Activated CD8-positive, alpha-beta memory T cell treated with anti-CD3 and anti-CD28 coated beads for 36 hours (primary cell): ENCODE results near the gene MIPEP. TPM values are rescaled to one million over a fixed set of nuclear protein-coding genes. Genes with fewer than 3 reads are reported as not detected.

Experiments used
- CTCF ChIA-PET: fragments of 350-600 bp; sonication (Branson Sonifier 250); formaldehyde crosslinking; loops from one replicate; lab custom pipeline; 2021; ENCODE audit warnings: antibody characterized with exemption; lab: Charles Lee
- POLR2A ChIA-PET: fragments of 350-600 bp; sonication (Branson Sonifier 250); formaldehyde crosslinking; loops from one replicate; lab custom pipeline; 2021; ENCODE audit warnings: antibody characterized with exemption; lab: Charles Lee
- total RNA-seq, 2 experiments: library from RNA; stranded (reverse); gene quantifications; one replicate each; pipeline ENCODE4 v1.2.3, GENCODE V29; 2021

The MIPEP gene
- total RNA-seq, 2 experiments from 2014 or later, result 19.8 to 20.7 TPM

DNA sequence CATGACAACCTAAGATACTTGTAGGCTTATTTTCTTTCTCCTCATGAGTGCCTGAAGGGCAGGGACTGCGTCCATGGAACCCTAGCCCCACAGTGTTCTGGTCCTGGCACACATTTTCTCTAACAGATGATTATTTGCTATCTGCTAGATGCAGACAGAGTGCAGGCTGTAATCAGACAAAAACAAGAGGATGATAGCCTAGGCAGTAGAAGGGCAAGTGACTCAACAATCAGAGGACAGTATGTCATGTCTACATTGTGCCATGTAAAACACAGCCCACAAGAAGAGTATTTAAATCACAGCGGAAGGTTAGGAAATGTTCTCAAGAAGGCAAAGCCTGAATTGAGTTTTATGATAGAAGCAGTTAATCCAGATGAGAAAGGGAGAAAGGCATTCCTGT lies 29.3 kb downstream of the MIPEP start:
- POLR2A ChIA-PET, result no interaction called here
- CTCF ChIA-PET, result no interaction called here

DNA sequence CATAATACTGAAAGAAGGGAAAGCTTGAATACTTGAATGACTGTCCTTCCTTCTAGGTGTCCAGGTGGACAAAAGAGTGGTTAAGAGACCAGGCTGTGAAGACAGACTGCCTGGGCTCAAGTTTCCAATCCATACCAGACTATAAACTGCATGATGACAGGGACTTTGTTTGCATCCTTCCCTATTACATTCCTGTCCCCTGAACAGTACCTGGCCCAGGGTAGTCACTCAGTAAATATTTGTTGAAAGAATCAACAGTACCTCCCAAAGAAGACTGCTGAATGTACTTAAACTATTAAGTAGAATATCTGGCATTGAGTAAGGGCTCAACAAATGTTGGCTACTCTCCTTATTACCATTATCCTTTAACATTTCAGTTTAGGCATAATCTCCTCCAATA lies 29.7 kb downstream of the MIPEP start:
- CTCF ChIA-PET, result no interaction called here
- POLR2A ChIA-PET, result no interaction called here

DNA sequence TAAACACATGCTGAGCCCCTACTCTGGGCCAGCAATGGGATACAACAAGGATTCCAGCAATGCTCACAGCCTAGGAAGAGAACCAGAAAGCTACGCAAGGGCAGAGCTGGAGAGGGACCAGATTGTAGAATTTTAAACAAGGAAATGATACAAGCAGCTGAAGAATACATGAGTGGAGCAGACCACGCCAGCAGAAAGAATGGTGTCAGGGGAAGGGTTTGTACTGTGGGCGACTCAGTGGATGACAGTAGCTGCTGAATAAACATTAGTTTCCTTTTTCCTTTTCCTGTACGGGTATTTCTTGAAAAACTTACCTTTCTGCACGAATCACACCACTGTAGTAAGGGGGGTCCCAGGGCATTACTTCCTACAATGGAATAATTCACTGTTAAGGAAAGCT lies 30.7 kb downstream of the MIPEP start:
- ChIA-PET CTCF (no interaction called here), POLR2A (no interaction called here)

DNA sequence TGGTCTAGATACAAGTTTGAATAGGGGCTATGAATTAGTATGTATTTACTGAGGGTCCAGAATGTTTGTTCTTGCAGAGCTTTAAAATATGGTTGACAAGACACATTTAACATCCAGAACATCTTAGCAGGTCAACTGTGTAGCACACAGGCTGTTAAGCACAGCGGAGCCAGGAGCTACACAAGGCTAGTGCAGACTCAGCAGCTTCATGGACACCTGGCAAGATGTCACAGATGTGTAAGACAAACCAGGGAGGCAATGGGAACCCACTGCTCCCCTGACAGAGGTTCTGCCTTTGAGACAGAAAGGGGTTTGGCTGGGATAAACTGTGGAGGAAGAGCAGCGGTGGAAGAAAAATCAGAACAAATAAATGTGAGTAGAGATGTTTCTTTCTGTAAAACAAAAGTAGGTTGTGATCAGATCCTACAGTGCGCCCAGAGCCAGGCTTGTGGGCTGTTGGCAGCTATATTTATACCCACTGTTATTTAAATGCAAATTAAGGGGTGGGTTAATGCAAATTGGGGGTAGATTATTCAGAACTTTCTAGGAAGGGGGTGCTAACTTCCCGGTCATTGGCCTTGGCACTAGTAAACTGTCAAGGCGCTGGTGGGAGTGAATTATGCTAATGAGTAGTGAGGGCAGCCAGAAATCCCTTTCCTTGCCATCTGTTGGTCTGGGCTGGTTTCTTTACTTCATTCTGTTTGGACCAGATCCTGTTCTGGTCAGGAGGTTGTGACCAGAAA lies 33.0 kb downstream of the MIPEP start:
- CTCF ChIA-PET, result no interaction called here

DNA sequence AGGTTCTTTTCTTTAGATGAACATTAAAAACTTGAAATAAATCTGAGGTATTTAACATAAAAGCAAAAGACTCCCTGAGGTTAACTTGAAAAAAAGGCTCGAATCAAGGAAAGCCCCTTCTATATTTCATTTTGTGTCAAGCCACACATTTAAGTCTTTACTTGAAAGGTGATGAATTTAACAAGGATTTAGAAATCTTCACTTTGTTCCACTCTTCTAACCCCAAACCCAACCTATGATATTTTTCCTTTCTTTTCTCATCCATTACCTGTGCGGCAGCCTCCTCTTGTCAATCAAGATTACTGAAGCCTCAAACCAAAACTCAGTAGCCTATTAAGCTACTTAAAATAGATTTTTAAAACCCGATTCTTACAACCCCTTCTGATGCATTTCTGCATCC lies 33.8 kb downstream of the MIPEP start:
- POLR2A ChIA-PET, result no interaction called here
- CTCF ChIA-PET, result no interaction called here

More for the DNA sequence above, 33.0 kb downstream of the MIPEP start:
- POLR2A ChIA-PET, result no interaction called here

DNA sequence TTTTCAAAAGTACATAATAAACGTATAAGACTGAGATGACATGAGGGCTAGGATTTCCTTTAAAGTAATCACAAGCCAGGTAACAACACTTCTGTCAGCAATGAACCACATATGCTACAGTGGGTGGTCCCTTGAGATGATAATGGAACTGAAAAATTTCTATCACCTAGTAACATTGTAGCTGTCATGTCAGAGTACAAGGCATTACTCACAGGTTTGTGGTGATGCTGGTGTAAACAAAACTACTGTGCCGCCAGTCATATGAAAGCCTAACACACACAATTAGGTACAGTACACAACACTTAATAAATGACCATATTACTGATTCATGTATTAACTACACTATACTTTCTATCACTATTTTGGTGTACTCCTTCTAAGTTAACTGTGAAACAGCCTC lies 36.8 kb downstream of the MIPEP start:
- POLR2A ChIA-PET, result no interaction called here
- CTCF ChIA-PET, result no interaction called here

DNA sequence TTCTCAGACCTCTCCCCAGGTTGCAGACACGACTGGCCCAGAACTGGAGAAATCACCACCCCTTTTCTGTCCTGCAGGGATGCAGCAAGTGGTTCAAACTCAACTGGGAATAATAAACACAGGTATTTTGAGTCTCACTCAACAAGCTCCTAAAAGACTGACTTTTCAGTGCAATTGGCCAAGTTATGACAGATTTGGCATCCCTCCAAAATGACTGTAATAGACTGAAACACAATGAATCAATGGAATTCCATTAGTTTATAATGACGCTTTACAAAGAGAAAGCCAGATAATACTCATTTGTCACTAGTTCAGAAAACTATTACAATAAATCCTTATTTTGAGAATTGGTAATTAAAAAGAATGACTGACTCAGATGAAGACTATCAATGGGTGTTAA lies 38.1 kb downstream of the MIPEP start:
- ChIA-PET CTCF (no interaction called here), POLR2A (no interaction called here)

DNA sequence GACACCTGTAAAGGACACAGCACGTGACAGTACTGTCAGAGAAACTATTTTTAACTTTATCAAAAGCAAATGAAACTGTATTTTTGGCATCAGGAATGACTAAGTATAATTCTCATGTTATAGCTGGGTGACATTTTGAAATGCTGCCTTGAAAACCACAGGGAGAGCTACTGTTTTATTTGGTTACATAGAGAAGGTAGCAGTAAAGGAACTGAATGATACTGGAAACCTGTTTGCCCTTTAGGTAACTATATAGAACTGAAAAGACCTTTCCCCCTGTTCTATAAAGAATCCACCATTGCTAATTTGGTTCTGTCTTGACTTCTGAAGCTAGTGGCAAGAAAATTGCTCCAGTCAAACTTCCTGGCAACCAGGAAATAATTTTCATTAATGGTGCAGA lies 39.1 kb downstream of the MIPEP start:
- CTCF ChIA-PET, result no interaction called here
- POLR2A ChIA-PET, result no interaction called here

DNA sequence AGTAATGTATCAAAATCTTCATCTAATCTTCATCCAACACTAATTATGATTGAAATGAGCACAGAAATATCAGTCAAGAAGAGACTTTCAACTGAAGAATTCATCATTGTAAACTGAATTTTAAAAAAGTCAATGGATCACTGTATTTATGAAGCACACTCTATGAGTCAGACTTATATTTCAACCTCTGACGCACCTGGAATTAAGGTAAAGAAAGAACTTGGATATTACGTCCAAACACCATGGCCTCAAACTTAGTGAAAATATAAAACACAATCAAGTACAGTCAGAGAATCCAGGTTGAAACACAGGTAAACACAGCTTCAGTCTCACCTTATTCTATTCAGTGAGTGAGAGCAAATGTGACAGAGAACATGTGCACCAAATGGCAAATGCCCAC lies 39.5 kb downstream of the MIPEP start:
- CTCF ChIA-PET, result no interaction called here
- POLR2A ChIA-PET, result no interaction called here

DNA sequence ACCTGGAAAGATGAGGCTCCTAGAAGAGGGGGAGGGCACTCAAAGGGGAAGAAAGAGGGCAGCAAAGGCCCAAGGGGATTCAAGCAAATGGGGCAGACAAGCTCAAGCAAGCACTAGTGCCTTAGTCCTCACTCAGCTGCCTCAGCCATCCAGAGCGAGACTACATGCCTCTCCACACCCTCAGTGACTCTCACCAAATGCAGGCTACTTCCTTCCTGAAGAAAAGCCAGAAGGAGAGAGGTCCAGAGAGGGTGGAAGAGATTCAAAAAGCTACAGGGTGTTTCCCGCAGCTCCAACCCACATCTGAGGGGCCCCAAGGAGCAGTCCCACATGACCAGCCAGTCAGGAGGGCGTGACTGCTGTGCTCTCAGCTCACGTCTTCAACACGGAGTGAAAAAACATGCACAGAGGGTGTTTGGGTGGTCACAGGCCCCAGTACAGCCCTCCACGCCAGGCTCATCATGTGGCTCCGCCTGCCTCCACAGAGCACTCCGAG lies 40.5 kb downstream of the MIPEP start:
- POLR2A ChIA-PET, result no interaction called here
- CTCF ChIA-PET, result no interaction called here

DNA sequence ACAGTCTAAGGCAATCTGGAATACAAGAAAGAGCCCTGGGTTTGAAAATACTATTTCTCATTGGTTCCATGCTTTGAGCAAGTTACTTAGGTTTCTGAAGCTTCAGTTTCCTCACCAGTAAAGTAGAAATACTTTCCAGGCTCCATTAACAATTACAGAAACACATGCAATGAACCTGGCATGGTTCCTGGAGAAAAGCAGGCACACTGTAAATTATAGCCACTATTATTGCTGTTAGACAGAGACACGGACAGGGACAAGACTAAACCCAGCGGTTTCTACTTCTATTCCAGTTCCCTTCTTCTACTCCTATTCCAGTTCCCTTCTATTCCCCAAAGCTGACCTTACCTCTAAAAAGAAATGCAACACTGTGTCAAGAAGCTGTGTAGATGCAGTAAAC lies 41.2 kb downstream of the MIPEP start:
- ChIA-PET POLR2A (no interaction called here), CTCF (no interaction called here)

DNA sequence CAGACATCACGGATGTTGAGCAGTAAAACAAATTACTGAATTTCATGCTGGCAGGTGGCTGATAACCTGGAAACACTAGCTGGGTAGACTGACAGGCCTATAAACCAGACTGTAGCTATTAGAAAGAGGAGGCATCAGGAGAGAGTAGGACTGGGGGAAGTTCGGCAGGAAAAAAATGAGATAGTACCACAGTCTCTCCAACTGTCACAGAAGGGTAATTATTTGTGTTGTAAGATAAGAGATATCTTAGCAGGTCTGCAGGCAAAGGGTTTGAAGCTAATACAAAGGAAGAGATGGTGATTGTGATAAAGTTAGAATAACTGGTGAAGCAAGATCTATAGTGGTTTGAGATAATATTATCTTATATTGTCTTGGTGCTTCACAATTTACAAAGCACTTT lies 41.7 kb downstream of the MIPEP start:
- ChIA-PET CTCF (no interaction called here), POLR2A (no interaction called here)

DNA sequence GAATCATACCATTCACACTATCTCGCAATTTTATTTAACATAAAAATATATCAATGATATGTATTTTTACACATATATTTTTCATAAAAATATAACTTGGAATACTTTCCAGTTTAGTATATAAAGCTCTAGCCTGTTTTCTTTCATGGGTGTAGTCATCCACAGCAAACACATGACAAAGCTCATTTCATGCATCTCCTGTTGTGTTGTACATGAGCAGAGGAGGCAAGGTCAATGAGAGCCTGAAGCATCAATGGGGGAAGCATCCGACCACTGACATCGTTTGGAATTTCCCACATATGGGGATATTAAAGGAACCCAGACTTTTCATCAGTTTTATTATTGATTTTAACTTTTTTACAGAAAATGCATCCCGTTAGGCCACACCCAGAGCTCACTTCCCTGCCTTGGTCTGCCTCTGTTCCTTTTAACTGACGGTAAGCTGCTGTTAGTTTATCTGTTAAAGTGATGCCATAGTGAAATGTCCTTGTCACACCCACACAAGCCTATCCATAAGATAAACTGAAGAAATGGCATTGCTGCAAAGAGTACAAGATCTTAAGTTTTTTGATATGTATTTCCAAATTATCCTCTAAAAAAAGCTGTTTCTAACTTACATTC lies 44.0 kb downstream of the MIPEP start:
- CTCF ChIA-PET, result no interaction called here
- POLR2A ChIA-PET, result no interaction called here

DNA sequence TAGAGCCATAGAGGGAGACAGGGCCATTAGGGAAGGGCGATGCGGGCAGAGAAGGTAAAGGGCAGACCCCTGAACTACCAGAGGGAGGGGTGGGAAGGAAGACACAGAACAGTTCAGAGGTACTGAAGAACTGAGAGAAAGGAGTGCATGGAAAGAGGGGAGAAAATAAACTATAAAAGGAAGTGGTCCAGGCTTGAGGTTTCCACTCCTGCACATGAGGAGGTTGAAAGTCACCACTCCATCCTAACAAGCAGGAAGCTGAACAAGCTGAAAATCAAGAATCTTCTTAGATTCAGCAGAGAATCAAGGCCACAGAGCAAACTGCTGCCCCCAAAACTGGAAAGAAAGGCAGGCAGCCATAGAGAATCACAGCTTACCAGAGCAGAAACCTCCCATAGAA lies 45.1 kb downstream of the MIPEP start:
- ChIA-PET POLR2A (no interaction called here), CTCF (no interaction called here)

DNA sequence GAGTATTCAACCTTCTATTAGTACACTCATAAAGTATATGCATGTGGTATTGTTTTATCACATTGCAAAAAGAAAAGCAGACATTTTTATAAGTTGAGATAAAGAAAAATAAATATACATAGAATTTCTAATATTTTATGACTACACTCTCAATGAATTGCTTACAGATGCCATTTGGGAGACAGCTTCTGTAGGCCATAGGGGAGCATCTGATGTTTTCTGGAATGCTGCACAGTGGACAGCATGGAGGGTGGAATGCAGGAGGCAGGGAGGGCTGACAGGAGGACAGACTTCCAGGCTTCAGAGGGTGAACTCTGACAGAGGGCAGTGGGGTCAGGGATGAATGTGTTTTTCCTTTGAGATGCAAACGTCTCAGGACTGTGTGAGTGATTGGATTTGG lies 45.8 kb downstream of the MIPEP start:
- POLR2A ChIA-PET, result no interaction called here
- CTCF ChIA-PET, result no interaction called here

DNA sequence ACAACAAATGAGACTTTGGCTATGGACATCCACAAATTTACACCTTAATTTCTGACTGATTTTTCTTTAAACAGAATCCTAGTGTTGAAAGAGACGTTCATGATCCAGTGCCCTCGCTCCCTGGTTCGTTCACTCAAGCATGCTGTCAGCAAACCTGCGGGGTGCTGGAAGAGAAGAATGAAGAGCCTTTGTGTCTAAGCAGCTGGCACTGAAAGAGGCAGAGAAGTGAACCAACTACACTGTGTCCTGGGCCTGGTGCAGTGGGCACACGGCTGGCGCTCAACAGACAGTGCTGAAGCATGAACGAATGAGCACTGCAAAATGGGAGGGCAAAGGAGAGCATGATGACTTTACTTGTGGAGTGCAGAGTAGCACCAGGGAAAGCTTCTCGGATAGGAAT lies 46.8 kb downstream of the MIPEP start:
- CTCF ChIA-PET, result no interaction called here
- POLR2A ChIA-PET, result no interaction called here

DNA sequence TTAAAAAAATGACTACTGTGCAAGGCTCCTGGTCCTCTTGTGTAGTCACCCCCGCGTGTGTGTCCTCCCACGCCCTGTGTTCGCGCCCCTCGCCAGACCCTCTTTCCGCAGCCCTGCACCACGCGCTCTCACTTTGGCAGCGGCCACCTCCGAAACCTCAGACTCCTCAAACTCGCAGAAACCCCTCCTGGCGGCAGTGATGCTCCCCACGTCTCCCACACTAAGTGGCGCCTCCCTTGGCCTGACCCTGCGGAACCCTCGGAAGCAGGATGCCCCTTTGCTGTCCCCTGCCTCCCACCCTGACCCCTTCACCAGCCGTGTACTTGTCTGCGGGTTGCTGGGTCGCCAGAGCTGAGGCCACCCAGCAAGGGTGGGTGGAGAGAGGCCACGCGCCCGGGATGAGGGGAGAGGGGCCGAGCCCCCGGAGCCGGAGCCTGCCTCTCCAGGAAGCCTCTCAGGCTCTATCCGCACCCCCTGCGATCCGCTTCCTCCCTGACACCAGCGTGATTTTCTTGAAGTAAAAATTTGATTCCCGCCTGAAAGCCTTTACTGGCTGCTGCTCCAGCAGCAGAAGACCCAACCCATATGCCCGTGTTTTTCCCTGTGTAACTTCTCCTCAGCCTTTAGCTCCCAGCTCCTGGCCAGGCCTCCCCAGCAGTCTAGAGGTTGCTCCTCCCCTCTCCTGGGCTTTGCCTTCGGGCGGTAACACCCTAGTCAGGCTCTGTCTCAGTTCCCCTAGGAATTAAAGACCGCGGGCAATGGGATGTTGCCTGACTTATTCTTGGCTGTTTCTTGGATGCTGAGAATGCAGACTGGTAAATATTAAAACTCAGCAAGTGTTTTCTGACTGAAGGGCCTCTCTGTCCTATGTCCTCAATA lies 55.2 kb downstream of the MIPEP start:
- ChIA-PET CTCF (no interaction called here), POLR2A (no interaction called here)

DNA sequence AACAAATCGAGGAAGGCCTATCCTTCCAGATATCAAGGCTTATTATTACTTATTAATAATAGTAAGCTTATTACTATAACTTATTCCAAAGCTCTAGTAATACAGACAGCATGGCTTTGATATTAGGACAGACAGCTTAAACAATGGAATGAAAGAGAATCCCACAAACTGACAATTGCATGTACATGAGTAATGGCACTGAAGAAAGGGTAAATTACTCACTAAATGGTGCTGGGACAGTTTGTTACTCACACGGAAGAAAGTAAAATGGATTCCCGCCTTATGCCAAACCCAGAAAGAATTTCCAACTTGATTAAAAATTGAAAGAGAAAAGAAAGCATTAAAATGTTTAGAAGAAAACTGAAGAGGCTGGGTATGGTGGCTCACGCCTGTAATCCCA lies 60.3 kb downstream of the MIPEP start:
- ChIA-PET CTCF (no interaction called here), POLR2A (no interaction called here)

DNA sequence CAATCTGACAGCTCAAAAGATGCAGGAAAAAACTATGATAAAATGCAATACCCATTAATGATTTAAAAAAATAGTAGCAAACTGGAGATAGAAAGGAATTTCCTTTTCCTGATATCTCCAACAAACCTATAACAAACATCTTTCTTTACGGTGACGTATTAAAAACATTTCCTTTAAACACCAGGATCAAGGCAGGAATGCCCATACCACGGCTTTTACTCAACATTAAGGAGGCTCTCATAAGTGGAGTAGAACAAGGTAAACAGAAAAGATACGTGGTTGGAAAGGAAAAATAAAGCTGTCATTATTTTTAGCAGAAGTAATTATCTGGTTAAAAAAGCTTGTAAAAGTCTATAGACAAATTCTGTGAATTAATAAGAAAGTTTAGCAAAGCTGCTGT lies 61.1 kb downstream of the MIPEP start:
- CTCF ChIA-PET, result no interaction called here

DNA sequence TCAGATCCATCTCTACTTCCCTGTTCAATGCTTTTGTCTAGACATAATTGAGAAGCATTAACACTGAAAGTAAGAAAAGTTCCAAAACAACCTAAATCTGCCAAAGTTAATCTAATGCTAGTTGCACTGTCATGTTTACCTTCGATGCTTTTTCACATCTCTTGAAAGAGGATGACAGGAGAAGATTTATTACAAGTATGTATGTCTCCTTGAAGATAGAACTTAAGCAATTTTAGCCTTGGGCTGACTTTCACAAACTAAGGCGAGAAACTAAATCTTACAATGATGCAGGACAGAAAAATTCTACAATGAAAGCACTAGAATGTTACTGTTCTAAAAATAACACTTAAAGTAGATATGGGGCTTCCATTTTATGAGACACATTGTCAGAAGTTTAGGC lies 64.0 kb downstream of the MIPEP start:
- POLR2A ChIA-PET, result no interaction called here
- CTCF ChIA-PET, result no interaction called here

More for the DNA sequence above, 61.1 kb downstream of the MIPEP start:
- POLR2A ChIA-PET, result no interaction called here

DNA sequence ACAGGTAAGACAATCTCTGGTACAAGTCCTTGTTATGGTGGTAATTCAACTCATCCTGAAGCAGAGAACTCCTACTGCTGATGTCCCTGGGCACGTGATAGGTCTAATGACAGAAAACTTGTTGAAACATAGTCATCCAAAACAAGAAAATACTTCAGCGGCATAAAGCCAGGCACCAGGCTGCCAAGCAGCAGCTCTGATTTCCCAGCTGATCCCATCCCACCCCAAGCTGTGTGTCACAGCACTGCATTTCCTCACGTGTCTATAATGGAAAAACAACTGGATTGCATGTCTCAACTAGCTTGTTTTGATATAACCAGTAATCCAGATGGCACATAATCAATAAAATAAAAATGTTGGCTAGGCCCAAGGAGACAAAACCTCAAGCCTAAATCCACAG lies 64.8 kb downstream of the MIPEP start:
- POLR2A ChIA-PET, result no interaction called here
- CTCF ChIA-PET, result no interaction called here
